ENCODE results near the gene PPP2R5A.

GRCh38 chr1:212354464-212354863 is 69.3 kb downstream of the PPP2R5A start:
- TF ChIP-seq CTCF (IDR thresholded peaks at IDR 0.05), result no peak
- no peak for TF ChIP-seq POLR2A (IDR thresholded peaks at IDR 0.05)

Measured in heart left ventricle (tissue), 13 donors.